Fibroblast of pulmonary artery (primary cell): ENCODE measurements around the gene ZNF536.

Experiments
- DNase-seq: peaks from one replicate; pipeline ENCODE4 v3.0.0-alpha.2; 2010; ENCODE audit warnings: low read depth
- H3K4me3 ChIP-seq: replicated peaks from 2 replicates; pipeline ENCODE4 v1.5.1; 2011; ENCODE audit warnings: low read depth, mild to moderate bottlenecking, control low read depth, low read length, moderate library complexity
- CTCF ChIP-seq: IDR thresholded peaks from 2 replicates; pipeline ENCODE4 v1.5.1; 2011; ENCODE audit warnings: mild to moderate bottlenecking, control low read depth, low read length, inconsistent platforms; ENCODE audit errors: missing control alignments

The ZNF536 gene

GRCh38 chr19:30434797-30435594 lies 62.8 kb downstream of the ZNF536 start:
- DNase-seq: no peak
- H3K4me3 ChIP-seq: no peak overlapping the region
- no peak for TF ChIP-seq CTCF

- H3K4me3 ChIP-seq: no peak overlapping the region
Observed at GRCh38 chr19:30437869-30438268, 65.7 kb downstream of the ZNF536 start.

DNA sequence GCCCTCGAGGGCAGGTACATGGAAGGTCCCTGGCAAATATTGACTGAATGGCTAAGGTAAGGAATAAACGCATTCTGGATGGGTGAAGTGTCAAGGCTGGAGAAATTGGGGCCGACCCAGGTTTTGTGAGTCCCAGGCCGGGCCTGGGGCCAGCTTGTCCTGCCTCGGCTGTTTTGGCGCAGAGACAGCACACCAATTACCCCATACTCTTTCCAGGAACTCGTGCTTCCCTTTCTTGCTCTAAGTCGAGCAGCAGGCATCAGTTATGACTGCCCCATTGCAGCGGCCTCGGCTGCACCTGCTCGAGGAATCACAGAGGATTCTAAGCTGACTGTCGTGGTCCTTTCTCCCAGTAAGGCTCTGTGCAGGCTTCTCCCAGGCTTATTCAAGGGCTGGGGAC lies 67.1 kb downstream of the ZNF536 start:
- TF ChIP-seq CTCF: no peak
- DNase-seq: no peak
- no peak overlapping the region for H3K4me3 ChIP-seq

More at GRCh38 chr19:30437869-30438268, 65.7 kb downstream of the ZNF536 start:
- DNase-seq: no peak
- no peak for TF ChIP-seq CTCF

GRCh38 chr19:30441011-30441410 lies 68.8 kb downstream of the ZNF536 start:
- no peak for TF ChIP-seq CTCF

DNA sequence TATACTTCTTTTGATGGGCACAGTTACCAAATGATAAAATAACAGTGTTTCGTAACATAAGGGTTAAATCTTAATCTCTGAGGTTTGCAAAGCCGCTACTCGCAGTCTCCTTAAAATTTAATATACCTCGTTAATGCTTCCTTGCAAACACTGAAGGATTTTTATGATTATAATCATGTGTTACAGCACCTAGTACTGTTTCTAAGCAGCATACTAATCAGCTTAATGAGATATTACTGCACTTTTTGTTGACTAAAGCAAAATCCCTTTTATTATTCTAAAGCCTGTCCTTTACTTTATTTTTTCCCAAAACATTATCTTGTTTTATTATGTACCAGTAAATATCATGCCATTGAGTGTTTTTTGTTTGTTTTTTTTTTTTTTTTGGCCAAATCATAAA lies 70.5 kb downstream of the ZNF536 start:
- H3K4me3 ChIP-seq: no peak overlapping the region
- no peak for DNase-seq
- TF ChIP-seq CTCF: no peak

More at GRCh38 chr19:30441011-30441410, 68.8 kb downstream of the ZNF536 start:
- no peak for DNase-seq
- no peak overlapping the region for H3K4me3 ChIP-seq

DNA sequence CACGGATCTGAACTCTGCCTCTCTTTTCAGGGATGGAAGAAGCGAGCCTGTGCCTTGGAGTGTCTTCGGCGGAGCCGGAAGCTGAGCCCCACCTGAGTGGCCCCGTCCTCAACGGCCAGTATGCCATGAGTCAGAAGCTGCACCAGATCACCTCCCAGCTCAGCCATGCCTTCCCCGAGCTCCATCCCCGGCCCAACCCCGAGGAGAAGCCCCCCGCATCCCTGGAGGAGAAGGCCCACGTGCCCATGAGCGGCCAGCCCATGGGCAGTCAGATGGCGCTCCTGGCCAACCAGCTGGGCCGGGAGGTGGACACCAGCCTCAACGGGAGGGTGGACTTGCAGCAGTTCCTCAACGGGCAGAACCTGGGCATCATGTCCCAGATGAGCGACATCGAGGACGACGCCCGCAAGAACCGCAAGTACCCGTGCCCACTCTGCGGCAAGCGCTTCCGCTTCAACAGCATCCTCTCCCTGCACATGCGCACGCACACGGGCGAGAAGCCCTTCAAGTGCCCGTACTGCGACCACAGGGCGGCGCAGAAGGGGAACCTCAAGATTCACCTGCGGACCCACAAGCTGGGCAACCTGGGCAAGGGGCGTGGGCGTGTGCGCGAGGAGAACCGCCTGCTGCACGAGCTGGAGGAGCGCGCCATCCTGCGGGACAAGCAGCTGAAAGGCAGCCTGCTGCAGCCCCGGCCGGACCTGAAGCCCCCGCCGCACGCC lies 71.5 kb downstream of the ZNF536 start:
- DNase-seq: no peak
- TF ChIP-seq CTCF: no peak

More for the DNA sequence above, 71.5 kb downstream of the ZNF536 start:
- H3K4me3 ChIP-seq: no peak overlapping the region
